ENCODE measurements around the gene RIOX2.
A peak's percentile ranks its signal among the peaks of the same experiment; 100 is the strongest.
"Not testable (repeated sequence)": the region's sequence is repeated elsewhere in the genome, so short reads cannot be mapped to it uniquely, and the experiment has no call there.

Gene RIOX2

GRCh38 chr3:97971679-97972567 lies at the start of gene RIOX2:
Gene RIOX2 (minus strand): TSS chr3:97972431. CDS start chr3:97967593, 4,838 bp downstream.
- peak; percentile 81 for DNase-seq

GRCh38 chr3:98020412-98020811 lies 48.2 kb upstream of the RIOX2 start:
- DNase-seq, result no peak

GRCh38 chr3:98018301-98018700 lies 46.1 kb upstream of the RIOX2 start:
- DNase-seq, result no peak

GRCh38 chr3:98014268-98014585 lies 42.0 kb upstream of the RIOX2 start:
- no peak for DNase-seq

GRCh38 chr3:98013411-98014267 lies 41.4 kb upstream of the RIOX2 start:
- no peak for DNase-seq

- DNase-seq, result no peak
These were observed 40.7 kb upstream of the RIOX2 start for GRCh38 chr3:98012979-98013378.

- not testable (repeated sequence) for DNase-seq
These were observed 38.7 kb upstream of the RIOX2 start for GRCh38 chr3:98010883-98011449.

- DNase-seq, result no peak
These were observed 38.1 kb upstream of the RIOX2 start for GRCh38 chr3:98010194-98010882.

GRCh38 chr3:98008855-98009254 lies 36.6 kb upstream of the RIOX2 start:
- DNase-seq, result no peak

GRCh38 chr3:98005438-98005837 lies 33.2 kb upstream of the RIOX2 start:
- DNase-seq, result no peak

GRCh38 chr3:98004721-98005120 lies 32.5 kb upstream of the RIOX2 start:
- no peak for DNase-seq

- DNase-seq, result no peak
These were observed 31.2 kb upstream of the RIOX2 start for GRCh38 chr3:98003306-98003969.

- no peak for DNase-seq
These were observed 30.5 kb upstream of the RIOX2 start for GRCh38 chr3:98002717-98003116.

- no peak for DNase-seq
These were observed 27.8 kb upstream of the RIOX2 start for GRCh38 chr3:97999994-98000393.

GRCh38 chr3:97999103-97999502 lies 26.9 kb upstream of the RIOX2 start:
- no peak for DNase-seq

GRCh38 chr3:97996988-97997387 lies 24.8 kb upstream of the RIOX2 start:
- DNase-seq, result no peak

- DNase-seq, result no peak
These were observed 22.2 kb upstream of the RIOX2 start for GRCh38 chr3:97994328-97994945.

GRCh38 chr3:97993526-97993925 lies 21.3 kb upstream of the RIOX2 start:
- DNase-seq, result no peak

- DNase-seq, result no peak
These were observed 20.4 kb upstream of the RIOX2 start for GRCh38 chr3:97992547-97993173.

GRCh38 chr3:97991293-97991682 lies 19.1 kb upstream of the RIOX2 start:
- no peak for DNase-seq

- no peak for DNase-seq
These were observed 18.5 kb upstream of the RIOX2 start for GRCh38 chr3:97990624-97991292.
